Astrocyte (in vitro differentiated cells and primary cell): ENCODE results near the gene EDRF1. TPM values are rescaled to one million over a fixed set of nuclear protein-coding genes. Genes with fewer than 3 reads are reported as not detected.

ENCODE experiments used
- DNase-seq: peaks from one replicate; pipeline ENCODE4 v3.0.0-alpha.2; 2010; ENCODE audit warnings: low read depth
- FAIRE-seq: peaks from 2 replicates; lab custom pipeline; 2011; peaks lifted over from hg19 to GRCh38; lab: Jason Lieb, UNC
- H2AFZ ChIP-seq: 2 replicates; pipeline ENCODE4 v1.6.0; 2012; ENCODE audit warnings: low read depth, low read length, inconsistent platforms
- H3K27ac ChIP-seq: 2 replicates; pipeline ENCODE4 v1.5.1; 2011; ENCODE audit warnings: low read depth, low read length, inconsistent platforms
- H3K27me3 ChIP-seq: 2 replicates; pipeline ENCODE4 v1.6.0; 2011; ENCODE audit warnings: low read length, inconsistent platforms; ENCODE audit not compliant: insufficient read depth
- H3K36me3 ChIP-seq: 2 replicates; pipeline ENCODE4 v1.5.1; 2011; ENCODE audit warnings: low read length, inconsistent platforms; ENCODE audit not compliant: insufficient read depth
- H3K4me1 ChIP-seq: 2 replicates; pipeline ENCODE4 v1.5.1; 2011; ENCODE audit warnings: low read length, inconsistent platforms; ENCODE audit not compliant: insufficient read depth
- H3K4me2 ChIP-seq: 2 replicates; pipeline ENCODE4 v1.6.0; 2012; ENCODE audit warnings: low read length, inconsistent platforms
- H3K4me3 ChIP-seq: 2 replicates; pipeline ENCODE4 v1.5.1; 2011; ENCODE audit warnings: low read depth, mild to moderate bottlenecking, low read length, inconsistent platforms; ENCODE audit not compliant: insufficient read depth
- H3K79me2 ChIP-seq: 2 replicates; pipeline ENCODE4 v1.6.0; 2012; ENCODE audit warnings: mild to moderate bottlenecking, low read length, inconsistent platforms; ENCODE audit not compliant: insufficient read depth
- H3K9ac ChIP-seq: 2 replicates; pipeline ENCODE4 v1.6.0; 2012; ENCODE audit warnings: mild to moderate bottlenecking, low read length, inconsistent platforms
- H3K9me3 ChIP-seq: 2 replicates; pipeline ENCODE4 v1.5.1; 2012; ENCODE audit warnings: low read depth, mild to moderate bottlenecking, low read length, inconsistent platforms; ENCODE audit not compliant: insufficient read depth
- H4K20me1 ChIP-seq: 2 replicates; pipeline ENCODE4 v1.6.0; 2012; ENCODE audit warnings: low read length, inconsistent platforms; ENCODE audit not compliant: insufficient read depth
- H3K27ac Mint-ChIP-seq: one replicate; pipeline ENCODE4 v1.8.0; 2021; ENCODE audit warnings: mild to moderate bottlenecking, mixed read lengths; ENCODE audit not compliant: unreplicated experiment
- H3K27me3 Mint-ChIP-seq: one replicate; pipeline ENCODE4 v1.8.0; 2021; ENCODE audit warnings: low read depth, mixed read lengths; ENCODE audit not compliant: unreplicated experiment
- H3K36me3 Mint-ChIP-seq: one replicate; pipeline ENCODE4 v1.8.0; 2021; ENCODE audit warnings: low read depth, mixed read lengths; ENCODE audit not compliant: unreplicated experiment
- H3K4me1 Mint-ChIP-seq: one replicate; pipeline ENCODE4 v1.8.0; 2021; ENCODE audit warnings: low read depth, mixed read lengths; ENCODE audit not compliant: unreplicated experiment
- H3K4me3 Mint-ChIP-seq: one replicate; pipeline ENCODE4 v1.8.0; 2021; ENCODE audit warnings: mild to moderate bottlenecking, moderate library complexity, mixed read lengths; ENCODE audit not compliant: unreplicated experiment
- H3K9me3 Mint-ChIP-seq: one replicate; pipeline ENCODE4 v1.8.0; 2021; ENCODE audit warnings: mild to moderate bottlenecking, mixed read lengths; ENCODE audit not compliant: unreplicated experiment
- EZH2 ChIP-seq: IDR thresholded peaks from 2 replicates; pipeline ENCODE4 v1.6.1; 2012; ENCODE audit warnings: mild to moderate bottlenecking, low read length, inconsistent platforms; ENCODE audit not compliant: insufficient read depth
- total RNA-seq: library from RNA; stranded (reverse); gene quantifications from 2 replicates; pipeline ENCODE4 v1.2.1, GENCODE V29; 2021
- TF ChIP-seq, protein P1 (sequence below): IDR thresholded peaks from 2 replicates; pipeline ENCODE4 v1.5.1; 2011; ENCODE audit warnings: low read depth, mild to moderate bottlenecking, inconsistent platforms, low read length, moderate library complexity; ENCODE audit not compliant: insufficient read depth

The EDRF1 gene
- total RNA-seq, 1 donor from 2014 or later, result 25.7 TPM

DNA sequence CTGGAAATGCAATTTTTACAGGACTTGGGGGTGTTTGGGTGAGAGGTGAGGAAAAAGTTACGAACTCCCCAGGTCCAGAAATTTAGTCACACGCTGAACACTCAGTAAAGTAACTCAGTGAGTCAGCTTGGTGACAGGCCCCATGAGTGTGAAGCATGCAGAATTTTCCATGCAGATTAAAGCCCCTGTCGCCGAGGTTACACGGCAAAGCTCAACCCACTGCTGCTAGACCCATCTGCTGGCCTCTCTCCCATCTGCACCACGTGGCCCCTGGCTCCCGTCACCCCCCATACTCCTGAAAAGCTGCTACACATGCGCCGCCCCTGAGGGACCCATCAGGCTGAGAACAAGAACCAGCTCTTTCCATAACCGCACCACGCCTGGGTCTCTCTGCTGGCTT, 63.1 kb downstream of the EDRF1 start:
- Histone ChIP-seq H3K79me2 (no peaks in the 10 kb centered on the region), H3K9me3 (no peaks in the 10 kb centered on the region), H3K27me3 (no peaks in the 10 kb centered on the region), H3K4me1 (no peaks in the 10 kb centered on the region), H3K4me2 (no peak overlapping the region), H3K9ac (no peak overlapping the region), H4K20me1 (no peaks in the 10 kb centered on the region), H2AFZ (no peak overlapping the region), H3K36me3 (no peaks in the 10 kb centered on the region), H3K27ac (no peak overlapping the region), H3K4me3 (no peak overlapping the region)
- Mint-ChIP-seq H3K9me3 (peaks cover 14% of the 10 kb centered on the region), H3K36me3 (peaks cover 11% of the 10 kb centered on the region), H3K4me3 (no peak overlapping the region), H3K27ac (no peak overlapping the region), H3K4me1 (peaks cover 14% of the 10 kb centered on the region), H3K27me3 (peaks cover 17% of the 10 kb centered on the region)
- TF ChIP-seq EZH2, result no peak
- TF ChIP-seq, protein P1, sequence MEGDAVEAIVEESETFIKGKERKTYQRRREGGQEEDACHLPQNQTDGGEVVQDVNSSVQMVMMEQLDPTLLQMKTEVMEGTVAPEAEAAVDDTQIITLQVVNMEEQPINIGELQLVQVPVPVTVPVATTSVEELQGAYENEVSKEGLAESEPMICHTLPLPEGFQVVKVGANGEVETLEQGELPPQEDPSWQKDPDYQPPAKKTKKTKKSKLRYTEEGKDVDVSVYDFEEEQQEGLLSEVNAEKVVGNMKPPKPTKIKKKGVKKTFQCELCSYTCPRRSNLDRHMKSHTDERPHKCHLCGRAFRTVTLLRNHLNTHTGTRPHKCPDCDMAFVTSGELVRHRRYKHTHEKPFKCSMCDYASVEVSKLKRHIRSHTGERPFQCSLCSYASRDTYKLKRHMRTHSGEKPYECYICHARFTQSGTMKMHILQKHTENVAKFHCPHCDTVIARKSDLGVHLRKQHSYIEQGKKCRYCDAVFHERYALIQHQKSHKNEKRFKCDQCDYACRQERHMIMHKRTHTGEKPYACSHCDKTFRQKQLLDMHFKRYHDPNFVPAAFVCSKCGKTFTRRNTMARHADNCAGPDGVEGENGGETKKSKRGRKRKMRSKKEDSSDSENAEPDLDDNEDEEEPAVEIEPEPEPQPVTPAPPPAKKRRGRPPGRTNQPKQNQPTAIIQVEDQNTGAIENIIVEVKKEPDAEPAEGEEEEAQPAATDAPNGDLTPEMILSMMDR, result no peak
- DNase-seq (no peak), FAIRE-seq (no peak)

DNA sequence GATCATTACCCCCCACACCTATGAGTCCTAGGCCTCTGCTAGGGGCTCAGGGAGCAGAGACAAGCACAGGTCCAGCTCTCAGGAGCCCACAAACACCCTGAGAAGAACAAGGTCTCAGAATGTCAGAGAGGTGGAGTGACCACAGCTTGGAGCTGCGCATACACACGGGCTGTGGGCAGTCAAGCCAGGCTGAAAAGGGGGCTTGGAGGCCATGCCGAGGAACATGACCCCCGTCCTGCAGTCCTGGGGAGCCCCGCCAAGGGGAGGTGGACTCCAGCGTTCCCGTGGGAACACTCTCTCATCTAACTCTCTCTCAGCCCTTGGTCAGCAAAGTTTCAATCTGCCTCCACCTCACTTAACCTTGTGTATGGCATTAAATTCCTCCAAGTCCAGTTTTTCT, 63.9 kb downstream of the EDRF1 start:
- peaks cover 12% of the 10 kb centered on the region for H3K27me3 Mint-ChIP-seq
- Histone ChIP-seq H4K20me1 (no peaks in the 10 kb centered on the region), H3K9ac (no peak overlapping the region), H3K9me3 (no peaks in the 10 kb centered on the region), H2AFZ (no peak overlapping the region), H3K27me3 (no peaks in the 10 kb centered on the region), H3K4me1 (no peaks in the 10 kb centered on the region), H3K4me3 (no peak overlapping the region), H3K27ac (no peak overlapping the region), H3K4me2 (no peak overlapping the region), H3K79me2 (no peaks in the 10 kb centered on the region), H3K36me3 (no peaks in the 10 kb centered on the region)
- peaks cover 13% of the 10 kb centered on the region for H3K36me3 Mint-ChIP-seq
- no peak overlapping the region for H3K27ac Mint-ChIP-seq
- TF ChIP-seq, protein P1, result no peak
- no peak for TF ChIP-seq EZH2
- H3K4me3 Mint-ChIP-seq, result no peak overlapping the region
- peaks cover 17% of the 10 kb centered on the region for H3K4me1 Mint-ChIP-seq
- FAIRE-seq, result no peak
- peaks cover 10% of the 10 kb centered on the region for H3K9me3 Mint-ChIP-seq
- no peak for DNase-seq

DNA sequence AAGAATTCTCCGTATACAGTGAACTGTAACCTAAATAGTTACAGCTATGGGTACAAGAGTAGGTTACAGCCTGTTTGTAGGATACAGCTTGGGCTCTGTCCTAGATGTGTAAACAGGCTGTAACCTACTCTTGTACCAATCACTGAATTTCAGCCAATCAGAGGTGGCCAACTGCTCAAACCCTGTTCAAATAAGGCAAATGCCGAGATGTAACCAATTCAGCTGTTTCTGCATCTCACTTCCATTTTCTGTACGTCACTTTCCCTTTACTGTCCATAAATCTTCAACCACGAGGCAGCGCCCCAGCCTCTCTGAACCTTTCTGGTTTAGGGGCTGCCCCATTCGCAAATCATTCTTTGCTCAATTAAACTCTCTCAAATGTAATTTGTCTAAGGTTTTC, 64.4 kb downstream of the EDRF1 start:
- peaks cover 8% of the 10 kb centered on the region for H3K27me3 Mint-ChIP-seq
- no peak for TF ChIP-seq EZH2
- TF ChIP-seq, protein P1, result no peak
- no peaks in the 10 kb centered on the region for H4K20me1 ChIP-seq
- no peak overlapping the region for H2AFZ ChIP-seq
- no peak overlapping the region for H3K27ac ChIP-seq
- peaks cover 13% of the 10 kb centered on the region for H3K36me3 Mint-ChIP-seq
- no peaks in the 10 kb centered on the region for H3K27me3 ChIP-seq
- no peak overlapping the region for H3K4me3 Mint-ChIP-seq
- H3K4me1 Mint-ChIP-seq, result peaks cover 17% of the 10 kb centered on the region
- DNase-seq (no peak), FAIRE-seq (no peak)
- H3K4me1 ChIP-seq, result no peaks in the 10 kb centered on the region
- H3K4me2 ChIP-seq, result no peak overlapping the region
- H3K9me3 ChIP-seq, result no peaks in the 10 kb centered on the region
- no peaks in the 10 kb centered on the region for H3K79me2 ChIP-seq
- H3K36me3 ChIP-seq, result no peaks in the 10 kb centered on the region
- H3K9ac ChIP-seq, result no peak overlapping the region
- H3K4me3 ChIP-seq, result no peak overlapping the region
- H3K27ac Mint-ChIP-seq, result no peak overlapping the region
- H3K9me3 Mint-ChIP-seq, result peaks cover 4% of the 10 kb centered on the region
